Adrenal gland (tissue), 12 donors: Measurements from ENCODE around the gene CCDC69. TPM values are rescaled to one million over a fixed set of nuclear protein-coding genes. Genes with fewer than 3 reads are reported as not detected.

Experiments
- DNase-seq, 7 donors: peaks; one replicate each; pipeline ENCODE4 v3.0.0-alpha.2; 2019 to 2020
- H3K27ac ChIP-seq, 5 donors: fragments of 200-600 bp; sonication (generic) in 4 of 5; 1 replicate in 3 of 5; 2 replicates in 2 of 5; pipeline versions ENCODE4 v1.5.1 to v1.8.0; 2016 to 2020; ENCODE audit warnings: mild to moderate bottlenecking in 1 of 5
- H3K27me3 ChIP-seq: fragments of 200-600 bp; 2 replicates; pipeline ENCODE4 v1.8.0; 2021
- H3K36me3 ChIP-seq, 2 donors: fragments of 200-600 bp; replicated peaks in 1 of 2; 1 replicate in 1 of 2; 2 replicates in 1 of 2; pipeline versions ENCODE4 v1.5.1 to v1.8.0; 2018 to 2022
- H3K4me1 ChIP-seq, 2 donors: fragments of 200-600 bp; replicated peaks in 1 of 2; 1 replicate in 1 of 2; 2 replicates in 1 of 2; pipeline versions ENCODE4 v1.5.1 to v1.8.0; 2018 to 2021
- H3K4me3 ChIP-seq, 4 donors: fragments of 200-600 bp; sonication (generic) in 3 of 4; one replicate each; pipeline ENCODE4 v1.5.1; 2016 to 2018
- H3K9me3 ChIP-seq, 3 donors: fragments of 200-600 bp; sonication (generic) in 1 of 3; replicated peaks in 1 of 3; 1 replicate in 2 of 3; 2 replicates in 1 of 3; pipeline versions ENCODE4 v1.5.1 to v1.8.0; 2016 to 2021
- CTCF ChIP-seq, 6 experiments: fragments of 450-650 bp in 4 of 6; fragments of 200-600 bp in 2 of 6; sonication (generic) in 1 of 6; IDR thresholded peaks; 1 replicate in 5 of 6; 2 replicates in 1 of 6; pipeline versions ENCODE4 v1.5.1 to v1.8.0; 2016 to 2021; ENCODE audit warnings: antibody characterized with exemption in 6 of 6, mild to moderate bottlenecking in 2 of 6, moderate library complexity in 1 of 6
- POLR2A ChIP-seq, 2 donors: fragments of 450-650 bp; IDR thresholded peaks; one replicate each; pipeline ENCODE4 v1.6.1; 2017; ENCODE audit warnings: antibody characterized with exemption in 2 of 2, mild to moderate bottlenecking in 2 of 2, moderate library complexity in 1 of 2
- WGBS, 4 donors: extraction: QIAGEN DNeasy Blood & Tissue Kit in 2 of 4; methylation state at CpG; one replicate each; pipeline versions ENCODE4 v1.1.5 to v1.1.7; 2013 to 2017; 5-methylcytosine and 5-hydroxymethylcytosine counted together
- intact Hi-C, 2 donors: fragments of 100-400 bp; cut with DNase I; formaldehyde crosslinking; loops; one replicate each; pipeline versions ENCODE4 v1.14.1 to v1.15.0; 2022 to 2023
- polyA plus RNA-seq, 3 donors: library from polyadenylated mRNA; stranded (reverse); fragments of 200-250 nt in 2 of 3; fragments of 350-450 nt in 1 of 3; fragmentation: Illumina TruSeq in 1 of 3; extraction: RNeasy Lipid Tissue Mini Kit (QIAGEN cat#74804) in 1 of 3; gene quantifications; one replicate each; pipeline ENCODE4 v1.2.3, GENCODE V29; 2013 to 2014
- total RNA-seq, 9 donors: library from RNA; depleted of rRNA in 4 of 9; stranded (reverse); fragments of >200 nt in 4 of 9; fragments of 120-200 nt in 1 of 9; fragmentation: NEBNext Ultra II Directional in 1 of 9; extraction: Animal tissue kit (Norgen Biotek cat#: 25700) in 1 of 9; gene quantifications; one replicate each; pipeline versions ENCODE4 v1.1.0 to v1.2.4, GENCODE V29; 2013 to 2023
- donor health status: healthy with polysubstance abuse.
- donor health status: Bipolar disorder and iron deficiency.
- donor health status: DM: yes; HTN: yes; CAD: no.
- donor health status: DM: no; HTN: no; CAD: no.
- donor health status: DM: no; HTN: no; CAD: no.
- donor health status: DM: yes; HTN: yes; CAD: no.

The CCDC69 gene
- total and polyA plus RNA-seq, 12 donors, result 76.1 to 241 (median 174) TPM

GRCh38 chr5:151174612-151175101 lies 49.2 kb downstream of the CCDC69 start:
- Histone ChIP-seq H3K27ac (peak overlapping the region in 1 of 5 donors; percentile 31), H3K9me3 (no peaks in the 10 kb centered on the region), H3K27me3 (no peaks in the 10 kb centered on the region), H3K4me1 (no peaks in the 10 kb centered on the region), H3K4me3 (no peak overlapping the region), H3K36me3 (no peaks in the 10 kb centered on the region)
- no peak for TF ChIP-seq CTCF (IDR thresholded peaks at IDR 0.05)
- TF ChIP-seq POLR2A (IDR thresholded peaks at IDR 0.05), result no peak
- intact Hi-C loops, result loop anchor here (5.0 to 10.0 kb wide), 2 partner anchors 60 to 68 kb away; no protein-coding TSS in a partner anchor
- 64 to 86% (median 76%) methylated on average over 15 of the region's 15 CpGs for WGBS, 4 donors
- peak in 6 of 7 donors; percentile 30 to 76 (median 52) for DNase-seq

- Histone ChIP-seq H3K36me3 (no peaks in the 10 kb centered on the region), H3K27ac (peak overlapping the region in 1 of 5 donors; percentile 31), H3K4me1 (no peaks in the 10 kb centered on the region), H3K27me3 (no peaks in the 10 kb centered on the region), H3K9me3 (no peaks in the 10 kb centered on the region), H3K4me3 (no peak overlapping the region)
- intact Hi-C loops, result loop anchor here in 1 of 2 donors (10.0 kb wide), 1 partner anchor 61 kb away; no protein-coding TSS in a partner anchor
- no peak for TF ChIP-seq CTCF (IDR thresholded peaks at IDR 0.05)
- no peak for TF ChIP-seq POLR2A (IDR thresholded peaks at IDR 0.05)
- whole genome bisulfite sequencing, 4 donors, result 75 to 78% (median 75%) methylated on average over 9 to 11 of the region's 11 CpGs
- peak in 2 of 7 donors; percentile 22 to 49 for DNase-seq
Measured at GRCh38 chr5:151173711-151174611, 49.9 kb downstream of the CCDC69 start.

GRCh38 chr5:151171529-151171928 lies 52.4 kb downstream of the CCDC69 start:
- 60 to 76% (median 67%) methylated on average over 1 of the region's 1 CpG for WGBS, 4 donors
- Histone ChIP-seq H3K4me3 (no peak overlapping the region), H3K4me1 (peaks cover 0 to 7% of the 10 kb centered on the region in 2 donors), H3K27ac (no peak overlapping the region), H3K9me3 (no peaks in the 10 kb centered on the region), H3K27me3 (no peaks in the 10 kb centered on the region), H3K36me3 (no peaks in the 10 kb centered on the region)
- TF ChIP-seq POLR2A (IDR thresholded peaks at IDR 0.05), result no peak
- no peak for TF ChIP-seq CTCF (IDR thresholded peaks at IDR 0.05)
- intact Hi-C loops, result loop anchor here in 1 of 2 donors (10.0 kb wide), 1 partner anchor 63 kb away; no protein-coding TSS in a partner anchor
- peak in 1 of 7 donors; percentile 33 for DNase-seq

GRCh38 chr5:151168602-151169344 lies 55.1 kb downstream of the CCDC69 start:
- 66 to 85% (median 82%) methylated on average over 10 of the region's 10 CpGs for WGBS, 4 donors
- DNase-seq, result peak in 2 of 7 donors; percentile 18 to 35
- no peaks in the 10 kb centered on the region for H3K27me3 ChIP-seq
- intact Hi-C loops, result no loop called here
- peaks cover 4 to 7% of the 10 kb centered on the region in 2 donors for H3K4me1 ChIP-seq
- H3K4me3 ChIP-seq, result no peak overlapping the region
- no peaks in the 10 kb centered on the region for H3K9me3 ChIP-seq
- no peaks in the 10 kb centered on the region for H3K36me3 ChIP-seq
- H3K27ac ChIP-seq, result no peak overlapping the region
- no peak for TF ChIP-seq CTCF (IDR thresholded peaks at IDR 0.05)
- TF ChIP-seq POLR2A (IDR thresholded peaks at IDR 0.05), result no peak
